Glomerular visceral epithelial cell (primary cell): ENCODE results near the gene GPR37L1.
A peak's percentile ranks its signal among the peaks of the same experiment; 100 is the strongest.

Experiments
- DNase-seq: peaks from one replicate; pipeline ENCODE4 v3.0.0-alpha.2; 2016; ENCODE audit errors: extremely low spot score

GPR37L1 gene, protein sequence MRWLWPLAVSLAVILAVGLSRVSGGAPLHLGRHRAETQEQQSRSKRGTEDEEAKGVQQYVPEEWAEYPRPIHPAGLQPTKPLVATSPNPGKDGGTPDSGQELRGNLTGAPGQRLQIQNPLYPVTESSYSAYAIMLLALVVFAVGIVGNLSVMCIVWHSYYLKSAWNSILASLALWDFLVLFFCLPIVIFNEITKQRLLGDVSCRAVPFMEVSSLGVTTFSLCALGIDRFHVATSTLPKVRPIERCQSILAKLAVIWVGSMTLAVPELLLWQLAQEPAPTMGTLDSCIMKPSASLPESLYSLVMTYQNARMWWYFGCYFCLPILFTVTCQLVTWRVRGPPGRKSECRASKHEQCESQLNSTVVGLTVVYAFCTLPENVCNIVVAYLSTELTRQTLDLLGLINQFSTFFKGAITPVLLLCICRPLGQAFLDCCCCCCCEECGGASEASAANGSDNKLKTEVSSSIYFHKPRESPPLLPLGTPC

DNA sequence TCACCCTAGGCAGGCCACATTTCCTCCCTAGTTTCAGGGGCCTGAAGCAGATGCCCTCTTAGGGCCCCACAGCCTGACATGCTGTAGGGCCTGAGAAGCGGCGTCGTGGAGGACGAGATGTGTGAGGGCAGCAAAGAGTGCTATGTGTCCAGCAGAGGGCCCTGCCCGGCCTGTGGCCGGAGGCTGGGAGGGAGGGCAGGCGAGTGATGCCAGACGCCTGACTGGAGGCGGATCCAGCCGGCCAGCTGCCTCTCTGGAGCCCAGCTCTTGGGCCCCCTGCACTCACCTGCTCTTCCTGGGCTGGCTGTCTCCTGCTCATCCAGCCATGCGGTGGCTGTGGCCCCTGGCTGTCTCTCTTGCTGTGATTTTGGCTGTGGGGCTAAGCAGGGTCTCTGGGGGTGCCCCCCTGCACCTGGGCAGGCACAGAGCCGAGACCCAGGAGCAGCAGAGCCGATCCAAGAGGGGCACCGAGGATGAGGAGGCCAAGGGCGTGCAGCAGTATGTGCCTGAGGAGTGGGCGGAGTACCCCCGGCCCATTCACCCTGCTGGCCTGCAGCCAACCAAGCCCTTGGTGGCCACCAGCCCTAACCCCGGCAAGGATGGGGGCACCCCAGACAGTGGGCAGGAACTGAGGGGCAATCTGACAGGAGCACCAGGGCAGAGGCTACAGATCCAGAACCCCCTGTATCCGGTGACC, at the start of gene GPR37L1:
Gene GPR37L1 (plus strand): TSS at position 279 of the 697 bp plus-strand sequence. CDS start 47 bp downstream, at position 326.
- DNase-seq, result peak; percentile 75

DNA sequence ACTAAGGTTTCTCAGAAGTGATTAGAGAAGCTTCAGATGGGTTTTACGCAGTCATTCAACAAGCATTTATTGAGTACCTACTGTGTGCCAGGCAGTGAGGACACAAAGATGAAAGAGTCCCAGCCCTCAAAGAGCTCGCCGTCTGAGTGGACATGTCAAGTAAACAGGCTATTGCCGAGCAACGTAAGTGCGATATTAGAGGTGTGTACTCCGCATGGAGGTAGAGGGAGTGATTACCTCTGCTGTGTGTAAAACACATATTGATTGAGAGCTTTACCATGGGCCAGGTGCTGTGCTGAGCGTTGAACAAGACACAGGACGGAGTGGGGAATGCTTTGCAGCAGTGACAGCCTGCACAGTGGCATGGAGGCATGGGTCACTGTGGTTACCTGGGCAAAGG, 49.5 kb upstream of the GPR37L1 start:
- DNase-seq, result no peak

DNA sequence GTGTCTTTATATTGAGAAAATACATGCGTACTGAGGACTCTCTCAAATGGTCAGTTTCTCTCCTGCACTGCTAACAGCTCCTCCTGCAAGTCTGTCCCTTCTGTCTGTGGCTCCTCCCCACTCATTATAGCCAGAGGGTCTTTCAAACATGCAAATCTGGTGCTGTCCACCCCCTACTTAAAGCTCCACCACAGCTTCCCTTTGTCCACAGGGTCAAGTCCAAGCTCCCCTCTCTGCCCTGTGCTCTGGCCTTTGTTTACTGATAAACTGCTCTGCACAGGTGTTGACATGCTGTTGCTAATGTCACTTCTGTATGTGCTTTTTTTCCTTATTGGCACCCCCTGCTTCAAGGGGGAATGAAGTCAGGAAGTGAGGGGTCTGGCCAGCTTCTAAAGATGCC, 47.7 kb upstream of the GPR37L1 start:
- DNase-seq, result no peak

DNA sequence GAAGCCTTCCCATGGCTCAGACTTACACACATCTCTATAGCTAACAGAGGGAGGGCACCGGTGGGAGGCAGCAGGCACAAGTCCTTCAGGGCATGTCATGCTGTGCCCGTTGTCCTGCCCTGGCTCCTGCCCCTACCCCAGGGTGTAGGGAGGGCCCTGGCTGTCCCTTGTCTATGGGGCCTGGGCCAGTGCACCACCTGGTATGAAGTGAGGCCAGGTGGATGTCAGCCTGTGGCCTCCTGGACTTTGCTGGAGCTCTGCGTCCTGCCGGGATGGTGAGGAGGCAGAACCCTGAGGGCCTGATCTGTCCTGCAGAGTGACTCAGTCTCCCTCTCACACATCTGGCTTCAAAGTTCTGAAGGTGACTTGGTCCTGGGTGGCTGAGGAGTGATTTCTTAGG, 47.3 kb upstream of the GPR37L1 start:
- no peak for DNase-seq

DNA sequence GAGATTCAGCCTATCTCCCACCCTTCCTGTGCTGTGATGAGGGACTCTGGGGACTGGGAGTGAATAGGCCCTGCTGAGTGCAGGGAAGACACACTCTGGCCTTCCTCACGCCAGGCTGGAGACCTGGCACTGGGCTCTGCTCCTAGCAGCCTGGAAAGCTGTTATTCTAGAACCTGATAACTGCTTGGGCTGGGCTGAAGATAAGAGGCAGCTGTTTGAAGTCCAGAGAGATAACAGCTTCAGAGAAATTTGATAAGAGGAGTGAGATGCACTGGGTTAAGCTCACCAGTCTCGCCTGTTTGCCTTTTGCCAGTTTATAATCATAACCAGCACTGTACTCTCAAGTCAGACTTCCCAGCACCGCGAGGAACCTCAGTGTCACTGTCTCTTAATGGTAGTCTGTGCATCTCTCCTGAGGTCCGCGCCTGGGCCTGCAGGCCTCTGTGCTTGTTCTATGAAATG, 46.6 kb upstream of the GPR37L1 start:
- DNase-seq, result no peak

DNA sequence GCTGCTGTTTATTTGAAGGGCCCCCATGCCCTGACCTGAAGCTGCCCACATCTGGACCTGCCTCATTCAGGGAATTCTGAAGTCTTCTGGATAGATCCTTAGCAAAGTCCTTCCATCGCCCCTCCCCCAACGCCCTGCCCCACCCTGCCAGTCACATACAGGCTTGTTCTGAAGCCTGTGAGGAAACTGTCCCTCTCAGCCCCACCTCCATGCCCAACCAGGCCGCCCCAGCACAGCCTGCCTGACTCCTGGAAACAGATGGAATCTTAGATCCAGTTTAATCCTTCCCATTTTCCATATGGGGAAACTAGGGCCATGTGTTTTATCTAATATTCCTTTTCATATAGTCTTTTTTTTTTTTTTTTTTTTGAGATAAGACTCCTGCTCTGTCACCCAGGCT, 44.5 kb upstream of the GPR37L1 start:
- no peak for DNase-seq

DNA sequence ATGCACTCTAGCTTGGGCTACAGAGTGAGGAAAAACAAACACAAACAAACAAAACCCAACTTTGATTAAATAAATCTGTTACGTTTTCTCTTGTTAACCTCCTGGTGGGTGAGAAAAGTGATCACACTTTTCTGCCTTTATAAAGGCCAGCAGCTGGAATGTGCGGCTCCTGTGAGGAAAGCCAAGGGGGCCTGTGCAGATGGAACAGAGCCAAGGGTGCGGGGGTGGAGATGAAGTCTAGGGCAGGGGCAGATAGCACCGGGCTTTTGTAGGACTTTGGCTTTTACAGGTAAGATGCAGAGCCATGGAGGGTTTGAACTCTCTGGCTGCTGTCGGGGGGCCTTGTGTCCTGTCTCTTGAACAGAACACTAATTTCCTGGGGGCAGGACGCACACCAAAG, 40.7 kb upstream of the GPR37L1 start:
- DNase-seq, result no peak

DNA sequence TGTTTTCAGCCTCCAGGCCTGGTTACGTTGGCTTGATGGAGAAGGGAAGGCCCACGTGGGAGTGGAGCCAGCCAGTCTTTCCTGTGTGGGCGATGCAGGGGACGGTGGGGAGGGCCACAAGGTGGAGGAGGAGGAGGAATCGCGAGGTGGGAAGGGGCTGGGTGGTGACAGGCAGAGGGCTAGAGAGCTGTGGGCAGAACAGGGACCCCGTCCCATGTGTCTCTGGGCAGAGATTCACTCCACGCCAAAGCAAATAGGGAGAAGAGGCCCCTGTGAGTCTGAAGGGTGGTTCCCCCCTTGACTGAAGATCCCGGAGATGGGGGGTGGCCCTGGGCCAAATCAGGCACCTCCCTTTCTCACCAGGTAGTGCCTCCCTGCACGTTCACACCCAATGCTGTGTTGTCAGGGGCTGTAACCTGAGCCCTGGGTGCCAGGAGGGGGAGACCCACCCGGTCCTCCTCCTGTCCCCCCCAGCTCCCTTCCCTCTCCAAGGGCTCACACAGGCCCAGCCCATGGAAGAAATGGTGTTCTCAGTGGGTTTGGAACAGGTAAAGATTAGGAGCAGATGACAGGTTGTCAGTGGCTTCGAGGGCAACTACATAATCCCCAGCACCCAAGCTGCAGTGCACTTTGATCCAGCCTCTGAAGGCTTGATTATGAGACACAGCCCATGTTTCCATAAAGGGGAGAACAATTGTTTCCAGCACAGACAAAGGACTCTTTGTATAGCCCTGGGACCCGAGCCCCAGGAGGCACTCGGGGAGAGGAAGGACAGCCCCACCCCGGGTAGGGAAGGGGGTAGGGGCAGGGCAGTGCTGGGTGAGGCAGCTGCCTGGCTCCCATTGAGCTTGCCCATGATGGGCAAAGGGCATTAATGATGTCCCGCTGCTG, 37.7 kb upstream of the GPR37L1 start:
- no peak for DNase-seq

DNA sequence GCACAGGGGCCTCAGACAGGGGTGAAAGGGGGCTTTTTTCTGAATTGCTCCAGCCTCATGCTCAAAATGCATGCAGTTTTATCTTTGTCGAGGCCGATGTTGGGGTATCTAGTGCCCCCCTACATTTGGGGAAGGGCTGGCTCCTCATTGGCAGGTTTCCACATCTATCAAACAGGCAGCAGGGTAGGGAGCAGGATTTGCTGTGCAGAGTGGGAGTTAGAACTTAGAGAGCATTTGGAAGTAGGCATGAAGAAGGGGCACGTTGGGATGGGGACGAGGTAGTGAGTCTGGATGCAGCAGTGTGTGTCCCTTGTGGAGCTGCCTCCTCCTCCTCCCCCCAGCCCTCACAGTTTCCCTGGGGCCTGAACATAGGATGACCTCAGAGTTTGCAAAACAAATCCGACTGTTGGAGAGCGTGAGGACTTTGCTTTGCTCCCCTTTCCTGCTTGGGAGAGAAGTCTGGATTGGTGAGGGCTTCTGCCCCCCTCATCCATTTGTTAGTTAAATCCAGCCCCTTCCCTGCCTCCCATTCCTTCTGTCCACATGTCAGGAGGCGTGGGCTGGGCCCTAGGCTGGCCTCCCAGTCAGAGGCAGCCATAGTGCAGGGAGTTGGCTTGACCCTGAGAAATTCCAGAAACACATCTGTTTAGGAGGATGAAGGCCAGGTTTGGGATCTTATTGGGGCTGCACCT, 36.9 kb upstream of the GPR37L1 start:
- no peak for DNase-seq

DNA sequence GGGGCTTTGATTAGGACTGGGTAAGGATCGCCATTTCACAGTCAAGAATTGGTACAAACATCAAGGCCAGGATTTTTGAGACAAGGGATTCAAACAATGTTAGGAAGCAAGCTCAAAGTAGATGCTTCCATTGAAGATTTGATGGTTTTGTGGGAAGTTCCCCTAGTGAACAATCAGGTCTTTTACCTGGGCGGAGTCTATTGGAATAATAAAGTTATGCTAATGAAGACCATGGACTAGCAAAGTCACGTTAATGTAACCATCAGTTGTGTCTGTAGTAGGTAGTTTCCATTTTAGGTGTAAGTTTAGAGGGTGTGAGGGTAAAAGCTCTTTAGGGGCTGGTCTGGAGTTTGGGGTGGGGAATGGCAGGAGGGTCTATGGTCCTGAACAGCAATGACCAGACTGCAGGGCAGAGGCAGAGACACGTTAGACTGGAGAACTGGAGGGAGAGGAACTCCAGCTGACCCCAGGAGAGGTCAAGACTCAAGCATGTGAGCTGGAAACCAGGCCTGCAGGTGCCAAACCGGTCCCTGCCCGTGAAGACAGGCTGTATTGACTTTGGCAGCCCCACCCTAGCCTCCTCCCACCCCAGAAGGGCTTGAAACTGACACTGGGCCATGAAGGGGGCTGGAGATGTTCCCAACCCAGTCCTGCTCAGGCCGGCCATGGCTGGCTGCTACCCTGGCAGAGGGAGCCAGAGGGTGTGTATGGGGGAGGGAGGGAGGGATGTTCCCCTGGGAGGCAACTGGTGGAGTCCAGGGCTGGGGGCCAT, 36.0 kb upstream of the GPR37L1 start:
- DNase-seq, result no peak

DNA sequence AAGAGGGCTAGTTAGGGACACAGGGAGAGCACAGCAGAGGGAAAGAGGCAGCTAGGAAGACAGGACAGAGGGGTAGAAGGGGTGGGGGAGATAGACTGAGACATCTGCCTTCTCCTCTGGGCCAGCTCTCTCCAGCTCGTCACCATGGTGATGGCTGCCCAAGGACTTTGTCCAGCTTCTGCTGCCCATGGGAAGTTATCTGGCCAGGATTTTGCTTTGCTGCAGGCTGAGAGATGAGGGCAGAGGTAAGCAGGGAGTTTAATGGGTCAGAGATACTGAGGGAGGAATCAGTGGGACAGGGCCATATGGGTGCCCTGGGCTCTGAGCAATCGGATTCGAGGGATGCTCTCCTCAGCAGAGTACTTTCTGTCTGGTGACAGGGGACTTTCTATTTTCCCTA, 34.5 kb upstream of the GPR37L1 start:
- DNase-seq, result no peak

DNA sequence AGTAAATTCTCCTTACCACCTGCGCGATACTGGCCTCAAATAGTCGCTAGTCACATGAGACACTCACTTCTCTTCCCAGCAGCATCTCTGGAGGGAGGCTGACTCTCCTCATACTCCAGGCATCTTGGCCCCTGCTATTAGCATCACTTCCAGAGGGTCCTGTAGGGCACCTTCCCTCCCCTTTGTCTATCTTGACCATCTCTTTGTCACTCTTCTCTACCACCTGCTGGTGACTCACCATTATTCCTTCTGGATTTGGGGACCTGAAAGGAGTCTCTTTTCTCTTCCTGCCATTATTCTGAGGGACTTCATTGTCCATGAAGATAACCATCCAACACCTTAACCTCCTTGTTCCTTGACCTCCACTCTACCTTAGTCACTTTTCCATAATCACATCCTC, 31.7 kb upstream of the GPR37L1 start:
- DNase-seq, result no peak

DNA sequence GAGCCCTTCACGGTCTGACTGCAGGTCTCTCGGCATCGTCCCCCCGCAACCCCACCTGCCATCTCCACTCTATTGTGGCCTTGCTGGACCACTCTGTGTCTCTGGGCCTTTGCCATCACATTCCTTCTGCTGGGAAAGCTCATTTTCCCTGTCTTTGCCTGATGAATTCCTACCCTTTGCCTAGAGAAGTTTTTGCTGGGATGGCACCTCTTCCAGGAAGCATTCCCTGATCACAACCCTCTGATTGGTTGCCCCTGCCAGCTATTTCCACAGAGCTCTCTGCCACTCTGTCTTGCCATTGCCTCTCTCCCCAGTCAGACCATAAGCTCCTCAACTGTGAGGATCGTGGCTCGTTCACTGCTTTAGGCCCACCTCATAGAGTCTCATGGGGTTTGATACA, 28.9 kb upstream of the GPR37L1 start:
- no peak for DNase-seq

DNA sequence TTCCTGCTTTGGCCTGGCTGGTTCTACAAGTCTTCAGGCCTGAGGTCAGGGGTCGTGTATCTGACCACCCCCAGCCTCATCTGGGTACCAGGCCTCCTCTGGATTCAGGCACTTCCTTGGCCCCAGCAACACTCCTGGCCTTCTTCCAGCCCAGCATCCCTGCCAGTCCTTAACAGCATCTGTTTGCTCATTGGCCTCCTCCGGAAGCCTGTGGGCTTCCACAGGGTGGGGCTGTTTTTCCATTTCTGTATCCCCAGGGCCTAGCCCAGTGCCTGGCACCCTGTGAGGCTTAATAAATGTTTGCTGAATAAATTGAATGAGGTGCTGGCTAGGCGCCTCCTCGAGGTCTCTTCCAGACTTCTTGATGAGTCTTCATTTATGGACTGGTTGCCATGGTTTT, 21.5 kb upstream of the GPR37L1 start:
- DNase-seq, result no peak

DNA sequence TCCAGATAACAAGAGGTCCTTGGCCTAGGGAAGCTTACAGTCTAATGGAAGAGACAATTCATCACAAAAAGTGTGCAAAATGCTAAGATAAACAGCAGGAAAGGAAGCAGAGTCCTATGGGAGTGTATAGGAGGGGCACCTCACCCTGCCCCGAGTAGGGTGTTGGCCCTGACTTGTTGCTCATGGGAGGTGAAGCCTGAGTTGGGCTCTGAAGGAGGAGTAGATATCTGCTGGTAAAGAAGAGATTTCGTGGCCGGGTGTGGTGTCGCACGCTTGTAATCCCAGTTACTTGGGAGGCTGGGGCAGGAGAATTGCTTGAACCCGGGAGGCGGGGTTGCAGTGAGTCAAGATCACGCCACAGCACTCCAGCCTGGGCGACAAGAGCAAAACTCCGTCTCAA, 18.6 kb upstream of the GPR37L1 start:
- no peak for DNase-seq

DNA sequence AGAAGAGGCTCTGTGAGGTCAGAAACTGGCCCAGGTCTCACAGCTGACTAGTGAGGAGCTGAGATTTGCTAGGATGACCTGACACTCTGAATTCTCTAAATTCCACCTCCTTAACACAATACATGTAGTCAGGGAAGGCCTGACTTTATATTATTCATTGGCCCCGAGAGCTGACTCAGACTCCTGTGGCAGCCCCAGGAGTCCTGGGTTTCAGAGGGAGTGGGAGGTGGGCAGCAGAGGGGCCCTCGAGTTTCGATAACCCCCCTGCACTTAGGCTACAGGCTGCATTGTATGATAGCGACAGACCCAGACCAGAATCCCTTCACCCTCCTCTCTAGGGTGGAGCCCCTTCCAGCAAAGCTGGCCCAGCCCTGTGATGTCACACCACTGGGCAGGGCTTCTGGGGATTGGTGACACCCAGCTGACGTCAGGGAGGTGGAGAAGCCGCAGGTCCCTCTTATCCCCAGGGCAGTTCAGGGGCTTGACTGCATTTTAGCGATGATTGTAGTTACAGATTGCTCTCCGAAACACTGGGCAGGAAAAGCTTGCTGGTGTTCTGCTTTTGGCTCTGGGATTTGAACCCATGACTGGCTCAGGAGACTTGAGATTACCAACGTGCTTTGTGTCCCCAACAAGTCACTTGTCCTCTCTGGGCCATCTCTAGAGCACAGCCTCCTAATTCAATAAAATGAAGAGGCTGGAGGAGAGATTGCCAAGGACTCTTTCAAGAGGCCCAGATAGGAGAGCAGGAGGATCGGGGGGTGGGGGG, 17.0 kb upstream of the GPR37L1 start:
- peak; percentile 68 for DNase-seq

DNA sequence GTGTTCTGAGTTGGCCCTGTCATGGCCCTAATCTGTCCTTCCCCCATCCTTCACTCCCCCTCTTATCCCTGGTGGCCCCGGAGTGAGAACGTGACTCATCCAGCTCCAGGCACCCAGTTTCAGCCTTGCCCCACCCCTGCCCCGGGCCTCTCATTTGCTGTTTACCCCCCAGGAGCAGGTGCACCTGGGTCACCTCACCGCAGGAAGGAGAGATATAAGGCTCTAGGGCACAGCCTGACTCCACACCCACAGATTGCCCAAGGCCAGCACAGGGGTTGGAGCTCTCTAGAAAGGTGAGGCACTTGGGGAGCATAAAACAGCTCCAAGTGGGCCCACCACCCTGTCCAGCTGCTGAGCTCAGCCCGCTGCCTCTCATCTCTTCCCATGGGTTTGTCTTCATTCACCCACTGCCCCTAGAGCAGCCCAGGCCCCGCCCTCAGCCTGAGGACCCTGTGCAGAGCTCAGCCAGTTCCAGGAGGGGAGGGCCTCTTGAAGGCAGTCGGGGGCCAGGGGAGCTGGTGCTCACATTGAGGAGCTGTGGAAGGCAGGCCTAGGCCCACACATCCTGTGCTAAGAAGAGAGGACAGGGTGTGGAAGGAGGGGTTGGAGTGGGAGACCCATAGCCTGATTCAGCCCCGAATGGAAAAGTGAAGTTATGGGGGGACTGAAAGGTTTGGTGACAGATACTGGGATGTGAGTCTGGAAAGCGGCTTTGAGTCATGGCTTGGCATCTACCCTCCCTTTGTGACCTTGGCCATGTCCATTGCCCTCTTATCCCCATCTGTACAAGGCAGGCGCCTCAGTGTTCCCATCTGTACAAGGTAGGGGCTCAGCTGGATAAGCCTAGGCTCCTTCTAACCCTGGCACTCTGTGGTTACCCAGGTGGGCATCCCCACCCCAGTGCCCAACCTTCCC, 16.1 kb upstream of the GPR37L1 start:
- DNase-seq, result peak; percentile 47

DNA sequence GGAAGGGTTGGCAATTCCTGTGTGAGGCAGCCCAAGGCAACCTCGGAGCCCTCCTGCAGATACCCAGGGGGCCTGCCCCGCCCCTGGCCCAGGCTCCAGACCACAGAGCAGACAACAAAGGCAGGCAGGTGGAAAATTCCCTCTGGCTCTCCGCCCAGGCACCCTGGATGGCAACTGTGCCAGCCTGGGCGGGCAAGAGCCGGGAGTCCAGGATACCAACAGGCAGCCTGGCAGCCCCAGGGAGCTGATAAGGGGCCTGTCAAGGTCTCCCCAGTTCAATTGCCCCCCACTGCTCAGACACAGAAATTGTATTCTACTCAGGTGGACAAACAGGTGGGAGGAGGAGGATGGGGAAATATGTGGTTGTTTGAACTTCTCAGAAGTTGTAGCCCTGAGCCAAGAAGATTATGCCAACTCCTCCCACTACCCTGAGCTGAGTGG, 15.4 kb upstream of the GPR37L1 start:
- peak; percentile 78 for DNase-seq
